NCI-H82 treated with DMSO at 0.1 percent for 48 hours (cell line): ENCODE measurements around the gene CYP2U1.

ENCODE experiments used
- DNase-seq: peaks from one replicate; lab custom pipeline; 2025; ENCODE audit not compliant: unreplicated experiment; lab: John Stamatoyannopoulos, UW

The CYP2U1 gene

GRCh38 chr4:107978716-107979451, 47.5 kb downstream of the CYP2U1 start:
- DNase-seq = no peak

DNA sequence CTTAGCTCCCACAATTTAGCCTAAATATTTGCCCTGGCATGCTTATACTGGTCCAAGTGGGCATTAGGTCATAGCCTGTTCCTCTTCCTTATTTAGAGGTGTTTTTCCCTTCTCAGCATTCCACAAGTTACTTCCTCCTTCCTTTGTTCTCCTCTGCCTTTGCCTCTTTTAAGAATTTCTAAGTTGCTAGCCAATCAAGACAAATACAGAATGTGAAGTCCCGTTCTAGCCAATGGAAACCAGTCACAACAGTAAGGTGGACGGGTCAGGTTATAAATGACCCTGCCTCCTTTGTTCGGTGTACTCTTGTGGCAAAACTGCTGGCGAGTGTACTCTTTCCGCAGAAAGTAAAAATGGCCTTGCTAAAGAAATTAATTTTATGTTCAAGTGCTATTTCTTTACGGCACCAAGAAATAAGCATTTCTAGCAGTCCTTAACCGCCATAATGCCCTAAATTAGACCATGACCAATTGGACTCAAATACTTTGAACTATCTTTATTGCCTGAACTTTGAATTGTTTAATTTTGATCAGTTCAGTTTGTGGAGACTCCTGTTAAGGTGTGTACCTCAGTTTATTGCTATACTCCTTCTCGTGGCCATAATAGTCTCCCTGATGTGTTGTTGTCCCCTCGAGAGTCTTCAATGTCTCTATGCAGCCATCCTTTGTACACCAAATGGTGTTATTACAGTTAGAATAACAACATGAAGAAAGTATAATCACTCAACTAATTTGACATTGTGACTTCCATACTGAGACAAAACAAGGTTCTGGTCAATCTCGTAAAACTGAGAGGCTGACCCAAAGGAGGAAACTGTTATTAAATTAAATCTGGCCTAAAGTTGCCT, 56.8 kb downstream of the CYP2U1 start:
- no peak for DNase-seq

DNA sequence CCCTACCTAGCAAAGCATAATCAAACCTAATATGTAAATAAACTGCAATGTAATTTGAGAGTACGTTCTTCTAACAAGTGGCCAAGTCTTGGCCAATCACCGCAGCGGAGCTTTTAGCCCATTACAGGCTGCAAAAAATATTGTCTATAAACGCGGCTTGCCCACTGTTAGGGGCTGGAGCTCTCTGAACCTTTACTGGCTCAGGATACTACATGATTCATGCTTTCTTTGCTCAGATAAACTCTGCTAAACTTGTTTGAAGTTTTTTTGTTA, 57.4 kb downstream of the CYP2U1 start:
- DNase-seq = no peak

DNA sequence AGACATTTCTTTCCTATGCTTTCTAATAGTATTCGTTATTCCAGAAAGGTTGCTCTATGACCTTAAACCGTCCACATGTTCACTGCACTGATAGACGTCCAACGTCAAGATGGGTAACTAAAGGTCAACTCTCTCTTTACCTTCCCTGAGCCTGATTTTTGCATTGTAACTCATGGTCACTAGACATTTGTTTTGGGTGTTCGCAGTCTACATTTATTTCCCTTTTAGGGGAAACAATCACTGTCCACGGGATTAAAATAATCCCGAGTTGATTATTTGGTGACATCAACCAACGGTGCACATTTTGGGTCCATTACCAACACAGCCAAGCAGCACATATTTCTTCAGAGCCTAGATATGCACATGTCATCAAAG, 57.8 kb downstream of the CYP2U1 start:
- no peak for DNase-seq

DNA sequence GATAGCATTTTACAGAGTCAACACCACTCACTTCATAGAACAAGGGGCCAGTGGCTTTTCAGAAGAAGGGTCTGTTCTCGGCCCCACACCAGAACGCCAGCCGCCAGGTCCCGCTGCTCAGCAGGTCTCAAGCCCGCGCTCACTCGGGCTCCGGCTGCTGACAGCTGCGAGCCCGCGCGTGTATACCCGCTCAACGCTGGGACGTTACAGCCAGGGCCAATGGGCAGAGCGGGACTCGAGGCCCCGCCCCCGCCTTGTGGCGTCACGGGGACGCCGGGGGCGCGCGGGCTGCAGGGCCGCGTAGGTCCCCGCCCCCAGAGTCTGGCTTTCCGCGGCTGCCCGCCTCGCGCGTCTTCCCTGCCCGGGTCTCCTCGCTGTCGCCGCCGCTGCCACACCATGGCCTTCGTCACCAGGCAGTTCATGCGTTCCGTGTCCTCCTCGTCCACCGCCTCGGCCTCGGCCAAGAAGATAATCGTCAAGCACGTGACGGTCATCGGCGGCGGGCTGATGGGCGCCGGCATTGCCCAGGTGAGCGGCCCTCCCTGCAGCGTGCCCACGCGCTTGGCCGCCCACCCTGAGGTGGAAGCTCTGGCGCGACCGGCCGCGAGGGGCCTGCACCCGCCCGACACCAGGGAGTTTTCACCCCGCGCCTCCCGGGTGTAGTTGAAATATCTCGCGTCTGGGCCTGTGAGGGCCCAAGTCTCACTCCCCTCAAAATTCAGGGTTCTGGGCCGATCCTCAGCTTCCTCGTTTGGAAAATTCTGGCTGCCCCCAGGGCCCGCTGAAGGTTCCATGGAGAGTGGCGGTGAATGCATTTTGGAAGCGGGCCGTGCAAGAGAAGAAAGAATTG, 58.4 kb downstream of the CYP2U1 start, which contains the start of gene HADH:
Gene HADH (plus strand): TSS at position 353 of the 850 bp plus-strand sequence. CDS start 44 bp downstream, at position 397.
- peak; percentile 38 for DNase-seq

- DNase-seq = no peak
These were observed 60.7 kb downstream of the CYP2U1 start for GRCh38 chr4:107991945-107992630.

GRCh38 chr4:107993969-107994368, 62.6 kb downstream of the CYP2U1 start:
- DNase-seq = no peak

GRCh38 chr4:107994894-107995293, 63.5 kb downstream of the CYP2U1 start:
- no peak for DNase-seq

GRCh38 chr4:107996949-107997788, 65.8 kb downstream of the CYP2U1 start:
- no peak for DNase-seq

- DNase-seq = no peak
These were observed 66.4 kb downstream of the CYP2U1 start for GRCh38 chr4:107997794-107998193.

GRCh38 chr4:107999932-108000539, 68.7 kb downstream of the CYP2U1 start:
- DNase-seq = no peak

DNA sequence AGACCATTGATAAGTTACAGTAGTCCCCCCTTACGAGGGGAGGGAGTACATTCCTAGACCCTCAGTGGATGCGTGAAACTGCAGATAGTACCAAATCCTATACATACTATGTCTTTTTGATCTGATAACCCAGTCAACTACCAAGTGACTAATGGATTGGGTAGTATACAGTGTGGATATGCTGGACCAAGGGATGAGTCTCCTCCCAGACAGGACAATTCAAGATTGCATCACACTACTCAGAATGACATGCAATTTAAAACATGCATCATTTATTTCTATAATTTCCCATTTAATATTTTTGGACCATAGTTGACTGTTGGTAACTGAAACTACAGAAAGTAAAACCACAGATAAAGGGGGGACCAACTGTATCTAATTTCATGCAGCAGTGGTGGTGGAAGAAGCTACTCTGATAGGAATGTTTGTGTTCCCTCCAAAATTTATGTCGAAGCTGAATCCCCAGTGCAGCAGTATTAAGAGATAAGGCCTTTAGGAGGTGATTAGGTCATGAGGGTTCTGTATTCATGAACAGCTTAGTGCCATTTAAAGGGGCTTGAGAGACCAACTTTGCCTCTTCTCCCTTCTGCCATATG, 70.3 kb downstream of the CYP2U1 start:
- no peak for DNase-seq
